Body of pancreas (tissue), 4 donors: ENCODE results near the gene TSPAN18. TPM values are rescaled to one million over a fixed set of nuclear protein-coding genes. Genes with fewer than 3 reads are reported as not detected.

ENCODE experiments used
- ATAC-seq: fragments of 150-250 bp; one replicate; pipeline ENCODE4 v1.9.1; 2016
- DNase-seq, 4 donors: peaks; one replicate each; pipeline ENCODE4 v3.0.0-alpha.2; 2019
- H3K27ac ChIP-seq, 4 donors: fragments of 200-600 bp; sonication (generic); 1 replicate in 3 of 4; 2 replicates in 1 of 4; pipeline versions ENCODE4 v1.5.1 to v1.6.1; 2016 to 2019; ENCODE audit warnings: mild to moderate bottlenecking in 1 of 4, mixed read lengths in 1 of 4, moderate library complexity in 1 of 4
- H3K27me3 ChIP-seq, 2 donors: fragments of 200-600 bp; sonication (generic); one replicate each; pipeline ENCODE4 v1.6.0; 2016; ENCODE audit warnings: mild to moderate bottlenecking in 1 of 2
- H3K36me3 ChIP-seq, 2 donors: fragments of 200-600 bp; sonication (generic); replicated peaks in 1 of 2; 2 replicates each; pipeline ENCODE4 v1.5.1; 2016; ENCODE audit warnings: low read depth in 2 of 2; ENCODE audit not compliant: insufficient read depth in 1 of 2
- H3K4me1 ChIP-seq: fragments of 200-600 bp; sonication (generic); one replicate; pipeline ENCODE4 v1.6.0; 2016
- H3K4me3 ChIP-seq, 2 donors: fragments of 200-600 bp; sonication (generic); 1 replicate in 1 of 2; 2 replicates in 1 of 2; pipeline ENCODE4 v1.5.1; 2016 to 2019
- H3K9me3 ChIP-seq, 3 donors: fragments of 200-600 bp; sonication (generic); 1 replicate in 2 of 3; 2 replicates in 1 of 3; pipeline ENCODE4 v1.5.1; 2016
- POLR2A ChIP-seq, 3 donors: fragments of 450-650 bp; IDR thresholded peaks; one replicate each; pipeline ENCODE4 v1.6.1; 2016; ENCODE audit warnings: antibody characterized with exemption in 3 of 3, mild to moderate bottlenecking in 2 of 3
- WGBS, 2 donors: methylation state at CpG; one replicate each; pipeline ENCODE4 v1.1.5; 2017; 5-methylcytosine and 5-hydroxymethylcytosine counted together
- intact Hi-C: fragments of 100-400 bp; cut with DNase I; formaldehyde crosslinking; loops from one replicate; pipeline ENCODE4 v1.15.1; 2023
- total RNA-seq, 2 donors: library from RNA; depleted of rRNA; stranded (reverse); fragments of >200 nt; gene quantifications; one replicate each; pipeline ENCODE4 v1.1.0, GENCODE V29; 2016
- TF ChIP-seq, protein P1 (sequence below), 7 experiments: fragments of 450-650 bp in 4 of 7; fragments of 200-600 bp in 3 of 7; sonication (generic) in 3 of 7; IDR thresholded peaks; one replicate each; pipeline ENCODE4 v1.5.1; 2016 to 2019; ENCODE audit warnings: antibody characterized with exemption in 7 of 7

The TSPAN18 gene
- total RNA-seq, 2 donors from 2014 or later: 2.1 to 3.0 TPM

DNA sequence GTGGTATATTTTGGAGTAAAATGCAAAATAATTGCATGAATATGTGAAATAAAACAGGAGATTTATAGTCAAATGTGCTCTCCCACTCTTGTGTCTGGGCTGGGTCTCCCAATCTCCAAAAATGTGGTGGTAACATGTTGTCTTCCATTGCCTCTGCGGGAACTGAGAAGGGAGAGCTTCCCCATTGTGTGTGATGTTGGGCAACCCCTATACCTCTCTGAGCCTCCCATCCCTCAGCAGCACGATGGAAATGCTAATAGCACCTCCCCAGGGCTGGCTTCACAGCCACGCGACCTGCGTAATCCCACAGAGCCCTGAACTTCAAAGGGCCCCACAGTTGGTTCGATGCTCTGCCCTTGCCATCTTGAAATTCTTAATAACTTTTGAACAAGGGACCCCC lies 151.9 kb downstream of the TSPAN18 start:
- H3K27me3 ChIP-seq: no peaks in the 10 kb centered on the region
- H3K36me3 ChIP-seq: no peaks in the 10 kb centered on the region
- H3K9me3 ChIP-seq: no peaks in the 10 kb centered on the region
- WGBS, 2 donors: 70 to 81% methylated on average over 6 of the region's 6 CpGs
- no peak overlapping the region for H3K4me3 ChIP-seq
- no peak for ATAC-seq
- no peak for DNase-seq
- no peak overlapping the region for H3K27ac ChIP-seq
- intact Hi-C loops: no loop called here
- no peaks in the 10 kb centered on the region for H3K4me1 ChIP-seq
- no peak for TF ChIP-seq POLR2A (IDR thresholded peaks at IDR 0.05)
- TF ChIP-seq, protein P1, sequence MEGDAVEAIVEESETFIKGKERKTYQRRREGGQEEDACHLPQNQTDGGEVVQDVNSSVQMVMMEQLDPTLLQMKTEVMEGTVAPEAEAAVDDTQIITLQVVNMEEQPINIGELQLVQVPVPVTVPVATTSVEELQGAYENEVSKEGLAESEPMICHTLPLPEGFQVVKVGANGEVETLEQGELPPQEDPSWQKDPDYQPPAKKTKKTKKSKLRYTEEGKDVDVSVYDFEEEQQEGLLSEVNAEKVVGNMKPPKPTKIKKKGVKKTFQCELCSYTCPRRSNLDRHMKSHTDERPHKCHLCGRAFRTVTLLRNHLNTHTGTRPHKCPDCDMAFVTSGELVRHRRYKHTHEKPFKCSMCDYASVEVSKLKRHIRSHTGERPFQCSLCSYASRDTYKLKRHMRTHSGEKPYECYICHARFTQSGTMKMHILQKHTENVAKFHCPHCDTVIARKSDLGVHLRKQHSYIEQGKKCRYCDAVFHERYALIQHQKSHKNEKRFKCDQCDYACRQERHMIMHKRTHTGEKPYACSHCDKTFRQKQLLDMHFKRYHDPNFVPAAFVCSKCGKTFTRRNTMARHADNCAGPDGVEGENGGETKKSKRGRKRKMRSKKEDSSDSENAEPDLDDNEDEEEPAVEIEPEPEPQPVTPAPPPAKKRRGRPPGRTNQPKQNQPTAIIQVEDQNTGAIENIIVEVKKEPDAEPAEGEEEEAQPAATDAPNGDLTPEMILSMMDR (IDR thresholded peaks at IDR 0.05): no peak

DNA sequence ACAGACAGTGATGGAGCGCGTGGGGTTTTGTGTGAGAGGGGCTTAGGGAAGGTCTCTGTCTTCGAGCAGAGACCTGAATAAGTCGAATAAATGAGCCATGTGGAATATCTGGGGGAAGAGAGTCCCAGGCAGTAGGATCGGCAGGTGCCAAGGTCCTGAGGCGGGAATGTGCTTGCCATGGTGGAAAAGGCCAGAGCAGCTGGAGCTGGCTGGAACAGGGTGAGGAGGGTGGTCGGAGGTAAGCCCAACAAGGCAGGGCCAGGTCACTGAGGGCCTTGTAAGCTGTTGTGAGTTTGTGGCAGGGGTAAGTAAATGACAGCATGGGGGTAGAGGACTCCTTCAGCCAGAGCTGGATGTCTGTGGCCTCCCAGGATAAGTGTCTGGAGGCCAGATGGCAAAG lies 152.7 kb downstream of the TSPAN18 start:
- no peak for DNase-seq
- 72 to 76% methylated on average over 7 of the region's 7 CpGs for WGBS, 2 donors
- H3K27me3 ChIP-seq: no peaks in the 10 kb centered on the region
- H3K4me1 ChIP-seq: no peaks in the 10 kb centered on the region
- no peak overlapping the region for H3K27ac ChIP-seq
- H3K36me3 ChIP-seq: no peaks in the 10 kb centered on the region
- intact Hi-C loops: no loop called here
- ATAC-seq: no peak
- TF ChIP-seq POLR2A (IDR thresholded peaks at IDR 0.05): no peak
- TF ChIP-seq, protein P1 (IDR thresholded peaks at IDR 0.05): no peak
- H3K9me3 ChIP-seq: no peaks in the 10 kb centered on the region
- H3K4me3 ChIP-seq: no peak overlapping the region

DNA sequence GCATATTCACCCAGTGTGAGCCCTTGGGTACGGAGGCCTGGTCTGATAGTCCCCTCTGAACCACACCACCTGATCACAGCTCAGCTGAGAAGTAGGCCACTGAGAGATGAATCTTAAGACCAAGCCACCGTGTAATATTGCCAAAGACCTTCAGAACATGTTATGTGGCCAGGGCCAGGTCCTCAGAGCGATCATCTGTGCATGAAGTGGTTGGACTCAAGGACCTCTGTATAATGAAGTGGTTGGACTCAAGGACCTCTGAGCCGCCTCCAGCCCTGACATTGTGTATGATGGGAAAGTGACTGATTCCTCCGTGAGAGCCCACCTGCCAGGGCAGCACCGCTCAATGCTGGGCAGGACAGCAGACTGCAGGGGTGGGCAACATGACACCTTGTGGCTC lies 153.7 kb downstream of the TSPAN18 start:
- intact Hi-C loops: no loop called here
- H3K36me3 ChIP-seq: no peaks in the 10 kb centered on the region
- DNase-seq (no peak), ATAC-seq (no peak)
- H3K27me3 ChIP-seq: no peaks in the 10 kb centered on the region
- no peak overlapping the region for H3K4me3 ChIP-seq
- 73 to 75% methylated on average over 3 to 6 of the region's 6 CpGs for WGBS, 2 donors
- H3K9me3 ChIP-seq: no peaks in the 10 kb centered on the region
- no peak overlapping the region for H3K27ac ChIP-seq
- TF ChIP-seq, protein P1 (IDR thresholded peaks at IDR 0.05): no peak
- no peak for TF ChIP-seq POLR2A (IDR thresholded peaks at IDR 0.05)
- H3K4me1 ChIP-seq: no peaks in the 10 kb centered on the region

DNA sequence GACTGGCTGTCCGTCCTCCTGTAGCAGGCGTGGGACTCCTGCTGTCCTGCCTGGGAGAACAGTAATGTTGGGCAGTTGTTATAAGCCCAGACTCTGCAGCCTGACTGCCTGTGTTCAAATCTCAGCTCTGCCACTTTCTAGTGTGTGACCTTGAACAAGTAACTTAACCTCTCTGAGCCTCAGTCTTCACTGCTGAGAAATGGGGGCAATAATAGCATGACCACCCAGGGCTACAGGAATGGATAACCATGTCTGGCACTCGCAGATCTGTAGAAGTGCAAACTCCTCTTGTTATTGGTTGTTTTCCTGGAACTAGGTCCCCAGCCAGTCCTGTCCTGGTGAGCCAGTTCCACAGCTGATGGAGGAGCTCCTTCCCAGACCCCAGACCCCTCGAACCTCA lies 154.2 kb downstream of the TSPAN18 start:
- Histone ChIP-seq H3K4me3 (no peak overlapping the region), H3K27me3 (no peaks in the 10 kb centered on the region), H3K9me3 (no peaks in the 10 kb centered on the region), H3K4me1 (no peaks in the 10 kb centered on the region), H3K27ac (no peak overlapping the region), H3K36me3 (no peaks in the 10 kb centered on the region)
- 68 to 72% methylated on average over 2 to 4 of the region's 4 CpGs for WGBS, 2 donors
- DNase-seq (no peak), ATAC-seq (no peak)
- TF ChIP-seq POLR2A (IDR thresholded peaks at IDR 0.05): no peak
- TF ChIP-seq, protein P1 (IDR thresholded peaks at IDR 0.05): no peak
- intact Hi-C loops: no loop called here

DNA sequence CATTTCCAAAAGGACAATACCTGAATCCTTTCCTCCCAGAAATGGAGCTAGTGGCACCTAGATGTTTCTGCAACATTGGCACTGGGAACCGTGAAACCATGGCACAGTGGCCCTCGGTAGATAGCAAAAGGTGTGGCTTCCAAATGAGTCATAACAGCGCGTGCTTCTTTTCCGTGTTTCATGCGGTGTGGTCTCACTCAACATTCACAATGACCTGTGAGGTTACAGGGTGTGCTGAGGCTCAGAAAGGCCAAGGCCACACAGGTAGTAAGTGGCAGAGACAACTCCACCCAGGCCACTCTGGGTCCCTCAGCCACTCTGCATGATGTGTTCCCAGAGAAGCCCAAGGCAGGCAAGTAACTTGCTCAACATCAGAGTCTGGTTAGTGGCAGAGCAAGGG lies 156.5 kb downstream of the TSPAN18 start:
- TF ChIP-seq POLR2A (IDR thresholded peaks at IDR 0.05): no peak
- TF ChIP-seq, protein P1 (IDR thresholded peaks at IDR 0.05): no peak
- no peak for DNase-seq
- intact Hi-C loops: no loop called here

More for the DNA sequence above, 156.5 kb downstream of the TSPAN18 start:
- Histone ChIP-seq H3K9me3 (no peaks in the 10 kb centered on the region), H3K4me3 (no peak overlapping the region), H3K4me1 (no peaks in the 10 kb centered on the region), H3K27ac (no peak overlapping the region), H3K27me3 (no peaks in the 10 kb centered on the region), H3K36me3 (no peaks in the 10 kb centered on the region)
- ATAC-seq: no peak
- 70 to 79% methylated on average over 6 of the region's 6 CpGs for WGBS, 2 donors
